HL-60 (cell line): ENCODE measurements around the gene CARD14.

ENCODE experiments used
- DNase-seq, 2 experiments: peaks; one replicate each; pipeline ENCODE4 v3.0.0-alpha.2; 2010 to 2020; ENCODE audit warnings: low read depth in 1 of 2, low spot score in 1 of 2
- H3K27ac ChIP-seq: fragments of 250-450 bp; sonication (Bioruptor Pico); replicated peaks from 2 replicates; pipeline ENCODE4 v1.5.1; 2020; ENCODE audit warnings: mild to moderate bottlenecking, moderate library complexity
- H3K27me3 ChIP-seq: fragments of 250-450 bp; sonication (Bioruptor Pico); 2 replicates; pipeline ENCODE4 v1.5.1; 2021; ENCODE audit warnings: mild to moderate bottlenecking, moderate library complexity; ENCODE audit not compliant: insufficient read depth, poor library complexity, severe bottlenecking
- H3K4me3 ChIP-seq: replicated peaks from 2 replicates; pipeline ENCODE4 v1.5.1; 2011; ENCODE audit warnings: mild to moderate bottlenecking, control low read depth, low read length; ENCODE audit not compliant: insufficient read depth
- GABPA ChIP-seq: IDR thresholded peaks from 2 replicates; pipeline ENCODE4 v1.6.1; 2012; ENCODE audit warnings: low read depth
- POLR2AphosphoS5 ChIP-seq: IDR thresholded peaks from 2 replicates; pipeline ENCODE4 v1.6.1; 2012; ENCODE audit warnings: low read depth
- REST ChIP-seq: IDR thresholded peaks from 2 replicates; pipeline ENCODE4 v1.6.1; 2012; ENCODE audit warnings: low read depth; ENCODE audit not compliant: insufficient replicate concordance
- SPI1 ChIP-seq: IDR thresholded peaks from 2 replicates; pipeline ENCODE4 v1.6.1; 2012; ENCODE audit warnings: low read depth, mild to moderate bottlenecking, borderline replicate concordance
- TF ChIP-seq, protein P1 (sequence below): IDR thresholded peaks from one replicate; pipeline ENCODE4 v1.5.1; 2011; ENCODE audit warnings: low read length, control low read depth, inconsistent platforms; ENCODE audit not compliant: insufficient read depth

Gene CARD14

DNA sequence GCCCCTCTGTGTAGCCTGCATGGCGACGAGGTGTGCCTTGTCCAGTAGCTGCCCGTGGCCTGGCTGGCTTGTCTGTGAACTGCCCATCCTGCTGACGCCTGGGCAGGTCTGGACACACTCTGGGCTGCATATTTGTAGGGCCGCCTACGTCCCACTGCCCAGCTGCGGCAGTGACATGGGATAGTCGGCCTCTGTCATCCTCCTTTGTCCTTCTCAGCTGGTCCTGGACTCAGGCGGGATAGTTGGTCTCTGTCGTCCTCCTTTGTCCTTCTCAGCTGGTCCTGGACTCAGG, 14.5 kb downstream of the CARD14 start:
- no peak for DNase-seq
- H3K27me3 ChIP-seq = peaks cover 2% of the 10 kb centered on the region
- H3K27ac ChIP-seq = no peak overlapping the region
- TF ChIP-seq GABPA (no peak), POLR2AphosphoS5 (no peak), REST (no peak), SPI1 (no peak)
- TF ChIP-seq, protein P1, sequence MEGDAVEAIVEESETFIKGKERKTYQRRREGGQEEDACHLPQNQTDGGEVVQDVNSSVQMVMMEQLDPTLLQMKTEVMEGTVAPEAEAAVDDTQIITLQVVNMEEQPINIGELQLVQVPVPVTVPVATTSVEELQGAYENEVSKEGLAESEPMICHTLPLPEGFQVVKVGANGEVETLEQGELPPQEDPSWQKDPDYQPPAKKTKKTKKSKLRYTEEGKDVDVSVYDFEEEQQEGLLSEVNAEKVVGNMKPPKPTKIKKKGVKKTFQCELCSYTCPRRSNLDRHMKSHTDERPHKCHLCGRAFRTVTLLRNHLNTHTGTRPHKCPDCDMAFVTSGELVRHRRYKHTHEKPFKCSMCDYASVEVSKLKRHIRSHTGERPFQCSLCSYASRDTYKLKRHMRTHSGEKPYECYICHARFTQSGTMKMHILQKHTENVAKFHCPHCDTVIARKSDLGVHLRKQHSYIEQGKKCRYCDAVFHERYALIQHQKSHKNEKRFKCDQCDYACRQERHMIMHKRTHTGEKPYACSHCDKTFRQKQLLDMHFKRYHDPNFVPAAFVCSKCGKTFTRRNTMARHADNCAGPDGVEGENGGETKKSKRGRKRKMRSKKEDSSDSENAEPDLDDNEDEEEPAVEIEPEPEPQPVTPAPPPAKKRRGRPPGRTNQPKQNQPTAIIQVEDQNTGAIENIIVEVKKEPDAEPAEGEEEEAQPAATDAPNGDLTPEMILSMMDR = no peak
- no peak overlapping the region for H3K4me3 ChIP-seq

DNA sequence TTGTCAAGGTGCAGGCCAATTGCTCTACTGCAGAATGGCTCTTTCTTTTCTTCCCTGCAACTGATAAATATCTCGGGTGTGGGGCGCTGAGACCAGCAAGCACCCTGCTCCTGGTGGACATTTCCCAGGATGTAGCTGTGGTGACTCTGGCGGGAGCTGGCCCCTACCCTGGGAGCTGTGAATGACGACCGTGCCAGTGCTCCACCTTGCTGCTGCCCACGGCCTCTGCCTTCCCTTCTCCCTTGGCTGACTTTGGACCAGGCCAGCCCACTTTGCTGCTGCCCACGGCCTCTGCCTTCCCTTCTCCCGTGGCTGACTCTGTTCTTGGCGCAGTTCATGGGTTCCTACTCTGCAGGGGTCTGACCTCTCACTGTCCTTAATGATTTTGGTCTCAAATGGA, 16.1 kb downstream of the CARD14 start:
- TF ChIP-seq, protein P1 = no peak
- no peak for TF ChIP-seq REST
- no peak for TF ChIP-seq GABPA
- TF ChIP-seq SPI1 = no peak
- no peak for TF ChIP-seq POLR2AphosphoS5
- Histone ChIP-seq H3K4me3 (no peak overlapping the region), H3K27me3 (no peaks in the 10 kb centered on the region), H3K27ac (no peak overlapping the region)
- no peak for DNase-seq

GRCh38 chr17:80187090-80187489, 17.3 kb downstream of the CARD14 start:
- no peak for DNase-seq
- TF ChIP-seq POLR2AphosphoS5 (no peak), GABPA (no peak), SPI1 (no peak), REST (no peak)
- TF ChIP-seq, protein P1 = no peak
- Histone ChIP-seq H3K4me3 (no peak overlapping the region), H3K27me3 (no peaks in the 10 kb centered on the region), H3K27ac (no peak overlapping the region)
